K562 (cell line): ENCODE results near the gene ZDHHC17. TPM values are rescaled to one million over a fixed set of nuclear protein-coding genes. Genes with fewer than 3 reads are reported as not detected.

Experiments
- AFF4 ChIP-seq: sonication (generic); formaldehyde crosslinking; IDR thresholded peaks from 2 replicates; pipeline ENCODE4 v1.8.0; 2023; ENCODE audit warnings: mild to moderate bottlenecking, missing genetic modification reagents
- CBX8 ChIP-seq: fragments of 200-600 bp; sonication (generic); IDR thresholded peaks from 2 replicates; pipeline ENCODE4 v1.6.1; 2012; ENCODE audit warnings: borderline replicate concordance, mixed run types, low read depth, mild to moderate bottlenecking, moderate library complexity, mixed read lengths, low read length, control low read depth, inconsistent platforms; ENCODE audit not compliant: poor library complexity, severe bottlenecking; ENCODE audit errors: extremely low read depth
- DDX20 ChIP-seq: fragments of 450-650 bp; IDR thresholded peaks from 2 replicates; pipeline ENCODE4 v1.6.1; 2016; ENCODE audit warnings: missing genetic modification characterization, low read depth, mild to moderate bottlenecking, missing compliant biosample characterization, moderate library complexity
- EGR1 ChIP-seq: fragments of 450-650 bp; conservative IDR thresholded peaks from 2 replicates; pipeline ENCODE4 v1.6.1; 2017; ENCODE audit warnings: mild to moderate bottlenecking
- IFI16 ChIP-seq: fragments of 250-450 bp; sonication (Bioruptor Pico); IDR thresholded peaks from 2 replicates; pipeline ENCODE4 v2.1.2; 2022; ENCODE audit warnings: mild to moderate bottlenecking, inconsistent platforms
- LEF1 ChIP-seq: fragments of 450-650 bp; IDR thresholded peaks from 2 replicates; pipeline ENCODE4 v1.6.1; 2016; ENCODE audit warnings: mild to moderate bottlenecking
- NELFE ChIP-seq: IDR thresholded peaks from 2 replicates; pipeline ENCODE4 v1.6.1; 2011; ENCODE audit warnings: mild to moderate bottlenecking; ENCODE audit not compliant: insufficient read depth, insufficient read length
- PYGO2 ChIP-seq: fragments of 450-650 bp; IDR thresholded peaks from 2 replicates; pipeline ENCODE4 v1.6.1; 2016; ENCODE audit warnings: mild to moderate bottlenecking, missing genetic modification characterization, moderate library complexity, missing compliant biosample characterization
- TBL1XR1 ChIP-seq, 2 experiments: IDR thresholded peaks; 2 replicates each; pipeline ENCODE4 v1.6.1; 2012; ENCODE audit warnings: improper control_type of control experiment in 2 of 2, low read length in 2 of 2, mild to moderate bottlenecking in 1 of 2
- TEAD4 ChIP-seq, 2 experiments: sonication (generic) in 1 of 2; formaldehyde crosslinking in 1 of 2; IDR thresholded peaks; 2 replicates each; pipeline versions ENCODE4 v1.6.1 to v1.8.0; 2012 to 2022; ENCODE audit warnings: borderline replicate concordance in 1 of 2, inconsistent platforms in 1 of 2, low read length in 1 of 2, mild to moderate bottlenecking in 1 of 2, missing genetic modification reagents in 1 of 2
- U2AF1 ChIP-seq: fragments of 200-400 bp; formaldehyde crosslinking; optimal IDR thresholded peaks from 2 replicates; pipeline ENCODE3; 2017; ENCODE audit warnings: mild to moderate bottlenecking, low read depth, low read length, moderate library complexity
- ZBTB40 ChIP-seq, 2 experiments: fragments of 450-650 bp in 1 of 2; sonication (generic) in 1 of 2; formaldehyde crosslinking in 1 of 2; IDR thresholded peaks; 2 replicates each; pipeline versions ENCODE4 v1.7.1 to v1.9.0; 2016 to 2022; ENCODE audit warnings: inconsistent platforms in 1 of 2, mild to moderate bottlenecking in 1 of 2, missing genetic modification reagents in 1 of 2
- ZNF655 ChIP-seq: fragments of 250-450 bp; sonication (Bioruptor Pico); IDR thresholded peaks from 2 replicates; pipeline ENCODE4 v1.5.0; 2021
- polyA plus RNA-seq, 8 experiments: library from polyadenylated mRNA; depleted of rRNA in 4 of 8; stranded (reverse) in 5 of 8; unstranded in 3 of 8; fragments of >200 nt; fragmentation: Nextera tagmentation in 2 of 8; fragmentation: Illumina TruSeq in 1 of 8; extraction: Ambion mirVana in 2 of 8; extraction: Trizol in 1 of 8; gene quantifications; 2 replicates each; pipeline versions ENCODE4 v1.2.1 to v1.2.3, GENCODE V29; 2011 to 2014; ENCODE audit warnings: inconsistent platforms in 1 of 8, missing spikeins in 1 of 8
- total RNA-seq, 7 experiments: library from RNA; depleted of rRNA in 6 of 7; stranded (reverse); fragments of >200 nt in 6 of 7; fragmentation: Illumina TruSeq in 2 of 7; extraction: Trizol in 2 of 7; gene quantifications; 2 replicates each; pipeline versions ENCODE4 v1.2.1 to v1.2.3, GENCODE V29; 2011 to 2021; ENCODE audit warnings: low replicate concordance in 1 of 7

The ZDHHC17 gene
- total and polyA plus RNA-seq, 9 of the 15 experiments (the other 6 are each of a cell fraction or from before 2014, with no cell fraction given): 6.7 to 66.0 (median 27.5) TPM

- no peak for TF ChIP-seq ZBTB40 (IDR thresholded peaks at IDR 0.05)
- TF ChIP-seq ZBTB40 (CRISPR knock-in tag; IDR thresholded peaks at IDR 0.05): no peak
- TF ChIP-seq ZNF655 (CRISPR knock-in tag): no peak
- no peak for TF ChIP-seq NELFE
- TF ChIP-seq AFF4 (CRISPR knock-in tag): no peak
- no peak for TF ChIP-seq U2AF1
- TF ChIP-seq TBL1XR1 (IDR thresholded peaks at IDR 0.05; ENCODE audit: low read length in 2 of 2): peak in 1 of 2 experiments; percentile 42; a peak in 1 of 4 replicates
- TF ChIP-seq TEAD4 (IDR thresholded peaks at IDR 0.05; ENCODE audit: low read length): peak; percentile 46; the same call in 1 of the 2 replicates
- TF ChIP-seq TEAD4 (CRISPR knock-in tag; IDR thresholded peaks at IDR 0.05; ENCODE audit: borderline replicate concordance): no peak
- TF ChIP-seq EGR1: peak; percentile 56
- no peak for TF ChIP-seq PYGO2 (tag)
- TF ChIP-seq CBX8: no peak
- TF ChIP-seq LEF1: no peak
- TF ChIP-seq IFI16 (CRISPR knock-in tag): no peak
- TF ChIP-seq DDX20 (tag): no peak
These were observed 17.4 kb downstream of the ZDHHC17 start (continued) for GRCh38 chr12:76781321-76781720.
